Stimulated activated CD8-positive, alpha-beta memory T cell treated with anti-CD3 and anti-CD28 coated beads, Interleukin-7, amount 100 ng/mL, for 4 hours (primary cell): ENCODE data around the gene SUPT16H.

Source experiments
- DNase-seq, 2 donors: peaks; one replicate each; pipeline ENCODE4 v3.0.0-alpha.2; 2020; ENCODE audit warnings: low read depth in 2 of 2

The SUPT16H gene

GRCh38 chr14:21302013-21302835 is 81.6 kb downstream of the SUPT16H start:
- DNase-seq = no peak
